OCI-LY3 (cell line): ENCODE measurements around the gene STK38L.

Source experiments
- CTCF ChIP-seq: fragments of 200-600, 300-600 bp; sonication (generic); IDR thresholded peaks from 2 replicates; pipeline ENCODE4 v1.5.1; 2014; ENCODE audit warnings: antibody characterized with exemption, low read length, low read depth
- EZH2phosphoT487 ChIP-seq: fragments of 200-600 bp; shearing (Covaris generic); IDR thresholded peaks from 2 replicates; pipeline ENCODE4 v1.6.1; 2018; ENCODE audit warnings: antibody characterized with exemption, mixed run types, low read depth

DNA sequence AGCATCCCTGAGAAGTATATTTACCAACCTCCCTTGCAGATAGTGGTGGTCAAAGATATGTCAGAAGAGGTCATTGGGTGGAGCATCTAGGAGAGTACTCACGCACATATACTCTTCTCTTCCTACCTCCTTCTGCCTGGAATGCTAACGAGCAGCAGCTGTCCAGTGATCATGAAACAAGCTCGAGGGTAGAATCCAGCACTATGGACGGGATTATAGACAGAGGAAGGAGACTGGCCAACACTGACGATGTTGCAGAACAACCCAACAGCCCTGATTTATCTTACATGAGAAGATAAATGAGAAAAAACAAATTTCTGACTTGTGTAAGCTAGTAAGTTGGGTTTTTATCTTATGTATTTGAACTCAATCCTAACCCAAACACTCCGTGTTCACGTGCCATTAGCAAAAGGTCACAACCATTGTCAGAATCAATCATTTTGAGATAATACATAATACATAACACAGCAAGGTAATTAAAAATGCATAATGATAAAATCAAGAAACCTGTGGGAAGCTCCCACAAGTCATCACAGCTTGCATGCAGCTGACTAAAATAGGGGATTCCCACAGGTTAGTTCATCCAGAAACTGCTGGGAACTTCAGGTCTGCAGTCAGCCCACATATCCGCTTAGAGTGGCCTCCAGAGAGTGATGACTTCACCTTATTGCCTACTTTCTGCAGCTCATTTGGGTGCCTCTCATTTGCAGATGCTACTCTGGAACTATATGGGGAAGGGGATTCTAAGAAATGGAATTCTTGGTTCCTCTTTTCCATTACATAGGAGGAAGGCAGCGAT lies 36.3 kb upstream of the STK38L start:
- TF ChIP-seq CTCF (no peak), EZH2phosphoT487 (no peak)
